Sigmoid colon (tissue), 7 donors: ENCODE measurements around the gene GCM1. TPM values are rescaled to one million over a fixed set of nuclear protein-coding genes. Genes with fewer than 3 reads are reported as not detected.

Source experiments
- DNase-seq: peaks from one replicate; pipeline ENCODE4 v3.0.0-alpha.2; 2019
- H3K27ac ChIP-seq, 4 donors: fragments of 200-600 bp; sonication (generic); one replicate each; pipeline ENCODE4 v1.5.1; 2016 to 2019; ENCODE audit warnings: mild to moderate bottlenecking in 1 of 4
- H3K27me3 ChIP-seq, 3 donors: fragments of 200-600 bp; sonication (generic); one replicate each; pipeline ENCODE4 v1.5.1; 2019; ENCODE audit warnings: mild to moderate bottlenecking in 1 of 3
- H3K36me3 ChIP-seq, 4 donors: fragments of 200-600 bp; sonication (generic); one replicate each; pipeline ENCODE4 v1.5.1; 2016 to 2019
- H3K4me1 ChIP-seq, 4 donors: fragments of 200-600 bp; sonication (generic); one replicate each; pipeline ENCODE4 v1.5.1; 2017 to 2019
- H3K4me3 ChIP-seq, 4 donors: fragments of 200-600 bp; sonication (generic); one replicate each; pipeline ENCODE4 v1.5.1; 2017 to 2019; ENCODE audit warnings: mild to moderate bottlenecking in 2 of 4, moderate library complexity in 1 of 4
- H3K9me3 ChIP-seq, 4 donors: fragments of 200-600 bp in 3 of 4; sonication (generic) in 3 of 4; one replicate each; pipeline versions ENCODE4 v1.5.1 to v1.6.1; 2013 to 2019
- CTCF ChIP-seq, 4 experiments: fragments of 450-650 bp in 3 of 4; fragments of 200-600 bp in 1 of 4; IDR thresholded peaks; one replicate each; pipeline ENCODE4 v1.5.1; 2016 to 2019; ENCODE audit warnings: antibody characterized with exemption in 4 of 4, mild to moderate bottlenecking in 3 of 4, moderate library complexity in 2 of 4
- EP300 ChIP-seq, 4 donors: sonication (generic); formaldehyde crosslinking; IDR thresholded peaks; one replicate each; pipeline ENCODE4 v1.6.1; 2017; ENCODE audit warnings: antibody characterized with exemption in 4 of 4
- POLR2A ChIP-seq, 2 donors: fragments of 450-650 bp; IDR thresholded peaks; one replicate each; pipeline ENCODE4 v1.6.1; 2016; ENCODE audit warnings: antibody characterized with exemption in 2 of 2, mild to moderate bottlenecking in 2 of 2, moderate library complexity in 2 of 2
- POLR2AphosphoS5 ChIP-seq, 4 donors: sonication (generic); formaldehyde crosslinking; IDR thresholded peaks; one replicate each; pipeline ENCODE4 v1.6.1; 2017; ENCODE audit warnings: antibody characterized with exemption in 4 of 4
- WGBS, 2 donors: extraction: QIAGEN DNeasy Blood & Tissue Kit; methylation state at CpG; one replicate each; pipeline ENCODE4 v1.1.7; 2013; 5-methylcytosine and 5-hydroxymethylcytosine counted together
- intact Hi-C: fragments of 100-400 bp; cut with DNase I; formaldehyde crosslinking; loops from one replicate; pipeline ENCODE4 v1.15.1; 2023
- polyA plus RNA-seq, 3 donors: library from polyadenylated mRNA; stranded (reverse); fragments of 200-250 nt; gene quantifications; one replicate each; pipeline ENCODE4 v1.2.3, GENCODE V29; 2013
- total RNA-seq, 4 donors: library from RNA; depleted of rRNA; stranded (reverse); fragments of >200 nt; gene quantifications; one replicate each; pipeline ENCODE4 v1.1.0, GENCODE V29; 2016
- donor health status: healthy with polysubstance abuse.
- donor health status: Bipolar disorder and iron deficiency.
- donor health status: healthy.

Gene GCM1
- total and polyA plus RNA-seq, 7 donors = 0.09 TPM; not detected in 6

DNA sequence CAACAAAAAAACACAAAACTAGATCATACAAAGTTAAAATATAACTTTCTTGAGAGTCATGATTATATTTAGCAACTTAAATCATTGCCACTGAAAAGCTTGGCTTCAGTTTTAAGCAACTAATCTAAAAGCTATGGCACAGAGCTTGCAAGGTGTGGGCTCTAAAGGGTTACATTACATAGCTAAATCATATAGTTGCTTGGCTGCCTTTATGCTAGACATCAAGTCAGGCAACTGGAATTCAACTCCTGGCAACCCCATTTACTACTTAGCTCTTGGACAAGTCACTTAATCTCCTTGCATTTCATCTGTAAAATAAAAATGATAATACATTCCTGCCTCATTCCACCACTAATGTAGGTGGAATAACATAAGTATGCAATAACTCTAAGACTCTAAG, 40.9 kb upstream of the GCM1 start:
- DNase-seq = no peak
- intact Hi-C loops = no loop called here
- TF ChIP-seq CTCF (IDR thresholded peaks at IDR 0.05) = no peak
- TF ChIP-seq POLR2A (IDR thresholded peaks at IDR 0.05) = no peak
- no peak for TF ChIP-seq EP300 (IDR thresholded peaks at IDR 0.05)
- no peak for TF ChIP-seq POLR2AphosphoS5 (IDR thresholded peaks at IDR 0.05)
- H3K27ac ChIP-seq = no peak overlapping the region
- no peaks in the 10 kb centered on the region for H3K9me3 ChIP-seq
- H3K36me3 ChIP-seq = no peaks in the 10 kb centered on the region
- H3K27me3 ChIP-seq = no peaks in the 10 kb centered on the region
- no peak overlapping the region for H3K4me3 ChIP-seq
- H3K4me1 ChIP-seq = no peaks in the 10 kb centered on the region

GRCh38 chr6:53188833-53189232, 40.2 kb upstream of the GCM1 start:
- no peaks in the 10 kb centered on the region for H3K9me3 ChIP-seq
- DNase-seq = no peak
- no peaks in the 10 kb centered on the region for H3K27me3 ChIP-seq
- TF ChIP-seq POLR2AphosphoS5 (IDR thresholded peaks at IDR 0.05) = no peak
- no peak for TF ChIP-seq CTCF (IDR thresholded peaks at IDR 0.05)
- no peak for TF ChIP-seq POLR2A (IDR thresholded peaks at IDR 0.05)
- no peak for TF ChIP-seq EP300 (IDR thresholded peaks at IDR 0.05)
- H3K4me1 ChIP-seq = no peaks in the 10 kb centered on the region
- H3K36me3 ChIP-seq = no peaks in the 10 kb centered on the region
- 92 to 96% methylated on average over 2 of the region's 2 CpGs for WGBS, 2 donors
- no peak overlapping the region for H3K27ac ChIP-seq
- H3K4me3 ChIP-seq = no peak overlapping the region
- intact Hi-C loops = no loop called here

- Histone ChIP-seq H3K27ac (no peak overlapping the region), H3K4me3 (no peak overlapping the region), H3K9me3 (no peaks in the 10 kb centered on the region), H3K4me1 (no peaks in the 10 kb centered on the region), H3K27me3 (no peaks in the 10 kb centered on the region), H3K36me3 (no peaks in the 10 kb centered on the region)
- TF ChIP-seq EP300 (IDR thresholded peaks at IDR 0.05) = no peak
- no peak for TF ChIP-seq CTCF (IDR thresholded peaks at IDR 0.05)
- TF ChIP-seq POLR2A (IDR thresholded peaks at IDR 0.05) = no peak
- no peak for TF ChIP-seq POLR2AphosphoS5 (IDR thresholded peaks at IDR 0.05)
- 47 to 89% methylated on average over 5 of the region's 5 CpGs for WGBS, 2 donors
- no peak for DNase-seq
- intact Hi-C loops = no loop called here
Observed at GRCh38 chr6:53180678-53181077, 32.0 kb upstream of the GCM1 start.

- no peak for DNase-seq
- H3K27me3 ChIP-seq = no peaks in the 10 kb centered on the region
- no peak for TF ChIP-seq CTCF (IDR thresholded peaks at IDR 0.05)
- TF ChIP-seq POLR2AphosphoS5 (IDR thresholded peaks at IDR 0.05) = no peak
- TF ChIP-seq EP300 (IDR thresholded peaks at IDR 0.05) = no peak
- no peak for TF ChIP-seq POLR2A (IDR thresholded peaks at IDR 0.05)
- no peak overlapping the region for H3K27ac ChIP-seq
- WGBS, 2 donors = 16 to 43% methylated on average over 8 of the region's 8 CpGs
- intact Hi-C loops = loop anchor here (10.0 kb wide), 1 partner anchor 115 kb away; no protein-coding TSS in a partner anchor
- no peaks in the 10 kb centered on the region for H3K4me1 ChIP-seq
- H3K36me3 ChIP-seq = no peaks in the 10 kb centered on the region
- H3K4me3 ChIP-seq = no peak overlapping the region
- no peaks in the 10 kb centered on the region for H3K9me3 ChIP-seq
Observed at GRCh38 chr6:53179961-53180651, 31.5 kb upstream of the GCM1 start.
